Measurements from ENCODE around the gene TYMS. TPM values are rescaled to one million over a fixed set of nuclear protein-coding genes. Genes with fewer than 3 reads are reported as not detected.

The TYMS gene
- total RNA-seq, 1 donor from 2014 or later = 6.4 TPM

DNA sequence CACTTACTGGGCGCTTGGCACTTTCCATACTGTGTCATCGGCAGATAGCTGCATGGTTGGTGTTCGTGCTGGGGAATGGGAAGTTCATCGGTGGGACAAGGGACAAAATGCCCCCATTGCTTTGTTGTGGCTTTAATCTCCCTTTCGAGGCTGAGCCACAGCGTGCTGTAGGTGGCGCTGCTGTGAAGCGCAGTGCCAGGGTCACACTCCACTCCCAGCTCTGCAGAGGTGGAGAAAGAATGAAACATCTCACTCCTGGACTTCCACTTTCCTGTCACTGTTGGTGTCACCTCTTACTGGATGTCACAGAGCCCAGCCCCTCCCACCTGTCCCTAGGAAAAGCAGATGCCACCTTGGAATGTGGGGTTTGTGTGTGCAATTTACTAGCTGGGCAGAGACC, 8.7 kb downstream of the TYMS start:
- H3K27ac ChIP-seq = no peak overlapping the region
- H3K36me3 ChIP-seq = peaks cover 12% of the 10 kb centered on the region
- no peaks in the 10 kb centered on the region for H3K27me3 ChIP-seq (ENCODE audit: low read depth)
- DNase-seq (no peak), ATAC-seq (no peak)
- intact Hi-C loops (cut with DNase I) = no loop called here
- H3K9me3 ChIP-seq = no peaks in the 10 kb centered on the region
- H3K4me3 ChIP-seq = no peak overlapping the region
- H3K4me1 ChIP-seq = no peaks in the 10 kb centered on the region
- TF ChIP-seq, protein P1, sequence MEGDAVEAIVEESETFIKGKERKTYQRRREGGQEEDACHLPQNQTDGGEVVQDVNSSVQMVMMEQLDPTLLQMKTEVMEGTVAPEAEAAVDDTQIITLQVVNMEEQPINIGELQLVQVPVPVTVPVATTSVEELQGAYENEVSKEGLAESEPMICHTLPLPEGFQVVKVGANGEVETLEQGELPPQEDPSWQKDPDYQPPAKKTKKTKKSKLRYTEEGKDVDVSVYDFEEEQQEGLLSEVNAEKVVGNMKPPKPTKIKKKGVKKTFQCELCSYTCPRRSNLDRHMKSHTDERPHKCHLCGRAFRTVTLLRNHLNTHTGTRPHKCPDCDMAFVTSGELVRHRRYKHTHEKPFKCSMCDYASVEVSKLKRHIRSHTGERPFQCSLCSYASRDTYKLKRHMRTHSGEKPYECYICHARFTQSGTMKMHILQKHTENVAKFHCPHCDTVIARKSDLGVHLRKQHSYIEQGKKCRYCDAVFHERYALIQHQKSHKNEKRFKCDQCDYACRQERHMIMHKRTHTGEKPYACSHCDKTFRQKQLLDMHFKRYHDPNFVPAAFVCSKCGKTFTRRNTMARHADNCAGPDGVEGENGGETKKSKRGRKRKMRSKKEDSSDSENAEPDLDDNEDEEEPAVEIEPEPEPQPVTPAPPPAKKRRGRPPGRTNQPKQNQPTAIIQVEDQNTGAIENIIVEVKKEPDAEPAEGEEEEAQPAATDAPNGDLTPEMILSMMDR (IDR thresholded peaks at IDR 0.05) = peak; percentile 13

DNA sequence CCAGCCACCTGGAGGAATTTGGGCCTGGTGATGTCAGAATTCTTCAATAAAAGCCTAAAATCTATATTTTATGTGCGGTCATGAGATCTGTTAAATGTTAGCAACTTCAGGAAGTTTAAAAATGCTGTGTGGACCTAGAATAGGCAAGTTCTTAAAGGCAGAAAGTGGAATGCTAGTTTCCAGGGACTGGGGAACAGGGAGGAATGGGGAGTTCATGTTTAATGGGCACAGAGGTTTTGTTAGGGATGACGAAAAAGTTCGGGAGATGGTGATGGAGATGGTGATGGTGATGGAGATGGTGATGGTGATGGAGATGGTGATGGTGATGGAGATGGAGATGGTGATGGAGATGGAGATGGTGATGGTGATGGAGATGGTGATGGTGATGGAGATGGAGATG, 9.2 kb downstream of the TYMS start:
- Histone ChIP-seq H3K27me3 (ENCODE audit: low read depth) (no peaks in the 10 kb centered on the region), H3K4me3 (no peak overlapping the region), H3K36me3 (peaks cover 16% of the 10 kb centered on the region), H3K27ac (no peak overlapping the region), H3K9me3 (no peaks in the 10 kb centered on the region), H3K4me1 (no peaks in the 10 kb centered on the region)
- intact Hi-C loops (cut with DNase I) = no loop called here
- DNase-seq = no peak
- no peak for ATAC-seq
- TF ChIP-seq, protein P1 (IDR thresholded peaks at IDR 0.05) = no peak

- no peaks in the 10 kb centered on the region for H3K4me1 ChIP-seq
- TF ChIP-seq, protein P1 (IDR thresholded peaks at IDR 0.05) = no peak
- intact Hi-C loops (cut with DNase I) = no loop called here
- ATAC-seq (no peak), DNase-seq (no peak)
- H3K4me3 ChIP-seq = no peak overlapping the region
- H3K27me3 ChIP-seq (ENCODE audit: low read depth) = no peaks in the 10 kb centered on the region
- no peaks in the 10 kb centered on the region for H3K9me3 ChIP-seq
- H3K36me3 ChIP-seq = peaks cover 31% of the 10 kb centered on the region
- H3K27ac ChIP-seq = no peak overlapping the region
These were observed 10.8 kb downstream of the TYMS start for GRCh38 chr18:668260-668659.

DNA sequence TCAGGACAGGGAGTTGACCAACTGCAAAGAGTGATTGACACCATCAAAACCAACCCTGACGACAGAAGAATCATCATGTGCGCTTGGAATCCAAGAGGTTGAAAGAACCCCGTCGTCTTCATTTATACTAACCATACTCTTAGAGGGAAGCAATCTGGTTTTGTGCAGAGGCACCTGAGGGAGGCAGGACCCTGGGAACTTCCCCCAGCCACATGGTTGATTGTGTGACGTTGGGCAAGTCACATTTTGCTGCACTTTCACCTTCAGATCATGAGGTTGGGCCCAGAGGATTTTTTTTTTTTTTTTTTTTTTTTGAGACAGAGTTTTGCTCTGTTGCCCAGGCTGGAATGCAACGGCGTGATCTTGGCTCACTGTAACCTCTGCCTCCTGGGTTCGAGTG, 11.6 kb downstream of the TYMS start:
- no peak overlapping the region for H3K4me3 ChIP-seq
- H3K4me1 ChIP-seq = no peaks in the 10 kb centered on the region
- TF ChIP-seq, protein P1 (IDR thresholded peaks at IDR 0.05) = no peak
- DNase-seq (no peak), ATAC-seq (no peak)
- H3K27ac ChIP-seq = no peak overlapping the region
- H3K27me3 ChIP-seq (ENCODE audit: low read depth) = no peaks in the 10 kb centered on the region
- H3K36me3 ChIP-seq = peaks cover 38% of the 10 kb centered on the region
- intact Hi-C loops (cut with DNase I) = no loop called here
- H3K9me3 ChIP-seq = no peaks in the 10 kb centered on the region

- H3K9me3 ChIP-seq = no peaks in the 10 kb centered on the region
- no peak for DNase-seq
These were observed 13.1 kb downstream of the TYMS start for GRCh38 chr18:670522-670921.

More at GRCh38 chr18:670522-670921, 13.1 kb downstream of the TYMS start:
- intact Hi-C loops (cut with DNase I) = no loop called here
- H3K27ac ChIP-seq = no peak overlapping the region
- peaks cover 49% of the 10 kb centered on the region for H3K36me3 ChIP-seq
- TF ChIP-seq, protein P1 (IDR thresholded peaks at IDR 0.05) = no peak
- H3K27me3 ChIP-seq (ENCODE audit: low read depth) = no peaks in the 10 kb centered on the region
- ATAC-seq = no peak
- no peak overlapping the region for H3K4me3 ChIP-seq
- H3K4me1 ChIP-seq = no peaks in the 10 kb centered on the region
